HCEC 1CT (cell line): Measurements from ENCODE around the gene STEAP3.

Experiments used
- DNase-seq: peaks from one replicate; pipeline ENCODE4 v3.0.0-alpha.2; 2017

Gene STEAP3, protein sequence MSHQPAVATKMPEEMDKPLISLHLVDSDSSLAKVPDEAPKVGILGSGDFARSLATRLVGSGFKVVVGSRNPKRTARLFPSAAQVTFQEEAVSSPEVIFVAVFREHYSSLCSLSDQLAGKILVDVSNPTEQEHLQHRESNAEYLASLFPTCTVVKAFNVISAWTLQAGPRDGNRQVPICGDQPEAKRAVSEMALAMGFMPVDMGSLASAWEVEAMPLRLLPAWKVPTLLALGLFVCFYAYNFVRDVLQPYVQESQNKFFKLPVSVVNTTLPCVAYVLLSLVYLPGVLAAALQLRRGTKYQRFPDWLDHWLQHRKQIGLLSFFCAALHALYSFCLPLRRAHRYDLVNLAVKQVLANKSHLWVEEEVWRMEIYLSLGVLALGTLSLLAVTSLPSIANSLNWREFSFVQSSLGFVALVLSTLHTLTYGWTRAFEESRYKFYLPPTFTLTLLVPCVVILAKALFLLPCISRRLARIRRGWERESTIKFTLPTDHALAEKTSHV

DNA sequence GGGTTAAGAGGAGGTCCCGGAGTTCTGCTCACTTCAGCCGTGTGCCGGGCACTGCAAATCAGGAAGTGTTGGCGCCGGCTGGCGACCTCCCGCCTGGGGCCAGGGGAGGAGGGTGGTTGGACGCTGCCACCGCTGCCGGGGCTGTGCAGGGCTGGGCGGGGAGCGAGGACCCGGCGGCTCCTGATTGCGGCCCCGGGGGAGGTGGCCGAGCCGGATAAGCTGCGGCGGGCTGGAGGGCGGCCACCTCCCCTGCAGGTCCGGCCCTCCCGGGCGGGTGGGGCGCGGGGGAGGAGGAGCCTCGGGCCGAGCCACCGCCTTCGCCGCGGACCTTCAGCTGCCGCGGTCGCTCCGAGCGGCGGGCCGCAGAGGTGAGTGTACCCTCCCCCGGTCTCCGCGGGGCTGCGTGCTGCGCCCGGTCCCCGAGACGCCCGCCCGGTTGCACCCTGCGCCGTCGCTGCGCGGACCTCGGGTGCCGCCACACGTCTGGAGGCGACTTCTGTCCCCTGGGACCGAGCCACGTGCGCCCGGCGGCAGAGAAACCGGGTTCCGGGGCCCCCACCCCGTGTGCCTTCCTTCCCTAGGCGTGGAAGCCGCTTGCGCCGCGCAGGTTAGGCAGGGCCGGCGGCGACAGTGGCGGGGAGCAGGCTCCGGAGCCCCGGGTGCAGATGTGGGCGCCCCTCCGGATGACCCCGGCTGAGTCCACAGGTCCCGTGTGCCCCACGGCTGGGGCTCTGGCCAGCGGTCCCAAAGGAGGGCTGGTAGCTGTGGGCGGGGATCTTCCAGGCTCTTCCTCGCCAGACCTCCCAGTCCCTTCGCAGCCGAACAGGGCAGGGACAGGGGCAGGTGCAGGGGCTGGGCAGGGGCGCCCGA, at the start of gene STEAP3:
TSS of gene STEAP3 (plus strand) at position 314 of the 870 bp plus-strand sequence. CDS start 7,179 bp downstream, outside the sequence.
- peak; percentile 55 for DNase-seq

DNA sequence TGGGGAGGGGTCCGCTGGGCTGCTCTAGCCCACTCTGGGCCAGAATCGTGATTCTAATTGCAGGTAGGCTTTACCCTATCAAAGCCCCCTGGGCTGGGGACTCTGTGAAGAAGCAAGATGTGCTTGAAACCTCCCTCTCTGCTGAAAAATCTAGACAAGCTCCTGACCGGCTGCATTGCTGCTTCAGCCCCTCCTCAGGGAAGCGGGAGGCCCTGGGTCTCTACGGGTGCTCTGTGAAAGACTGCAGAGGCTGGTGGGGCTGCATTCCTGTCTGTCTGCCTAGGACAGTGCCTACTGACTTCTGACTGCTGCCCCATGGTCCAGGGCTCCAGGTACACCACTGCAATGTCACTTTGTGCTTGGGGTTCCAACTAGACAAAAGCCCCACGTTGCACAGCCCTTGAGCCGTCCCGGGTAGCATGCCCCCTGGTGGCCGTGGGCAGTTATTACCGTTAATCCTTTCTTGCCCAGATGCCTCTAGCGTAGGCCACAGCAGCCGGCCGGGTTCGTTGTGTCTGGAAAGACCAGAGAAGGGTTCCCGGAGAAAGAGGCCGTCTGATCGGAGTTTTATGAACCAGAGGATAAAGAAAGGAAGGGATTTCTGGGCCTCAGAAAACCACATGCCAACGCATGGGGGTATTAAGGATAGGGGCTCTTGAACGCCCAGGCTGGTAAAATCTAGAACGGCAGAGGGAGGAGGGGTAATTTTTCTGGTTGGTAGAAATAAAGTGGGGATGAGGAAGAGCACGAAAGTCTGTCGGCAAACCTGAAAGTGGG, 49.2 kb upstream of the STEAP3 start:
- DNase-seq = peak; percentile 18

DNA sequence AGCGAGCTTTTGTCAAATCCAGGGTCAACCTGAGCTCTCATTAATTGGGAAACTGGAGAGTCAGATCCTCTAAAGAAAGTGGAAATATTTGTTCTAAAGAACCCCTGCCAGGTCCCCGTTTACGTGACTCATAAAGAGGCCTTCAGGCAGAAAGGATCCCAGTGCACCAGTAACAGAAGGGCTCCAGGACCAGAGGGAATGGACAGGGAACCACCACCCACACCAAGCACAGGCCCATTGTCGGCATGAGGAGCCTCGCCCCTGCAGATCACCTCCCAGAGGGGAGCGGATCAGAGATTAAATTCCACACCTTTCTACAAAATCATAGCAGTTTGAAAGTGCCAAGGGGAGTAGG, 48.7 kb upstream of the STEAP3 start:
- no peak for DNase-seq

DNA sequence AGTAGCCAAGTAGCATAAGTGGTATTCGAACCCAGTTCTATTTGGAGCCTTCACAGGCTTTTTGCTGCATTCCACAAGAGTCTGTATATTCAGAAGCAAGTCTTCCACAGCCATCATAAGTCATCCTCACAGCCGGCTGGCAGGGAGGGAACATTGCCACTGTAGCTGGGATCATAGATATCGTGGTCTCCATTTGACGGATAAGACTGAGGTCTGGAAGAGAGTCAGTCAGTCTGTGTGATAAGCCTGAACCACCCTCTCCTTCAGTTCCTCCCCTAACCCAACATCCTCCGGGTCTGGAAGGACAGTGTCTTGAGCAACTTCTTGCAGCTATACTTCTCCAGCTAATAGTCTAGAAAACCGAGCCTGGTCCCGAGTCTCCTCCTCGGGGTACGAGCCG, 48.1 kb upstream of the STEAP3 start:
- no peak for DNase-seq

DNA sequence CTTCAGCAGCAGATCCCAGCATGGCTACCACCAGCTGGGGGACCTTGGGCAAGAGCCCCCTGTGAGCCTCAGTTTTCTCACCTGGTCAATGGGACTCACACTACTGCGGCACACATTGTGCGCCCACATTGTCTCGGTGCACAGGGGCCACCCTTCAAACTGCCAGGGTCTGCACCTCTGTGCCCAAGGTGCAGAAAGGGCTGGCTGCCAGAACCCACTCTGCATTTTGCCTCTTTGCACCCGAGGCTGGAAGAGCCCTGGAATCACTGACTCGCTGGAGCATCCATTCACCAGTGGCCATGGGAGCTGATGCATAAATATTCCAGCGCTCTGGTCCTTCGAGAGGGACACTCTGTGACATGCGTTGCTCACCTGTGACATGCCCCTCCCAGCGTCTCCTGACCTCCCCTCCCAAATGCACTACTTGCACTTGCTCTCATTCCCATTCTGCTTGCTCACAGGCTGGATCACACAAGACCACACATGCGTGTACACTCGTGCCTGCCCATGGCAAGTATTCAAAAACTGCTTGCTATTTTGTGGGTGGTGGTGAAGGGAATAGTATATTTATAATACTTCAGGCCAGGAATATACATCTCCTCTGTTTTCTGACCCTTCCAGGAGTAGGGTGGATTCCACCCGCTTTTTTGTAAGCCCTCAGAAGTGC, 46.3 kb upstream of the STEAP3 start:
- DNase-seq = no peak

DNA sequence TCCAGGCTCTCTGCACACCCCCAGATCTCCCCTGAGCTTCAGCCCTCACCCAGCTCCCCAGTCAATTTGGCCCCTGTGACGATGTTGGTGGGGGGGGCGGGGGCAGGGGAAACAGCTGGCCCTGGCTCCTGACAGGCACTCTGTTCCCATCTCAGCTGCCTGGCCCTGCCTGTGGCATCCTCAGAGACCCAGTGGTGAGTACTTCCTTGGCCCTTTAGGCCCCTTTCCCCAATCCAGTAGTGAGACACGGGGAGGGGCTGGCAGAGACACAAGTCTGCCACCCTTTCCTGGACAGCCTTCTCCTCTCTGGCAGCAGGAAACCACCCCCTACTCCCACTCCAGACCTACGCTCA, 45.8 kb upstream of the STEAP3 start:
- no peak for DNase-seq

DNA sequence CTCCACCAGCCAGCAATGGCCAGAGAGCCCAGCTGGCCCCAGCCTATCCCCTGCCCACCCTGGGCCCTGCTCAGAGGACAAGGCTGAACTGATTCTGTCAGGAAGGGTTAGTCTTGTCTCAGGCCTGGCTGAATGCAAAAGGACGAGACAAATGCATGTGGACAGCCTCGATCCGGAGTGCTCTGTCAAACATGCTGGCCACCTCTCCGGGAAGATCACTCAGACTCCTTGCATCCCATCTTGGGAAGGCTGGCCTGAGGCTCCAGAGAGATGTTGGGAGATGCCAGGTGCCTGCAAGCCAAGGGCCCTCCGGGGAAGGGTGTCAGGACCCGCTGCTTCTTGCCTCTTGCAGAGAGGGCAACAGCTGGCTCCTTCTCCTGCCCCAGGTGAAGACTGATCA, 44.9 kb upstream of the STEAP3 start:
- no peak for DNase-seq

DNA sequence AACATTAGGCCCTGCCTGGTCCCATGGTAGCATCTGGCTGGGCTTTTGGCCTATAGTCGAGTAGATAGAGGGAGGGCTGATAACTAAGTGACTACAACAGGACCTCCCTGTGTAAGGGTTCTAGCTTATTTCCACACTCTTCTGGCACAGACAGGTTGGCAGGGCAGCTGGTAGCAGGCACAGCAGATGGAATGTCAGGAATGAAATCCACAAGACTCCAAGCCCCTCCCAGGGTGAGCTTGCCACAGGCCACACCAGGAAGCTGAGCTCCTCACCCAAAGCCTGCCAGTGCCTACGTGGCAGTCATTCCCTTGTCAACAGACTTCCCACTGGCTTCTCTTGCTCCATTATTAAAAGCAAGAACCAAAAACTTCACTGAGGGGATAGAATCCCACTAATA, 44.4 kb upstream of the STEAP3 start:
- DNase-seq = no peak

DNA sequence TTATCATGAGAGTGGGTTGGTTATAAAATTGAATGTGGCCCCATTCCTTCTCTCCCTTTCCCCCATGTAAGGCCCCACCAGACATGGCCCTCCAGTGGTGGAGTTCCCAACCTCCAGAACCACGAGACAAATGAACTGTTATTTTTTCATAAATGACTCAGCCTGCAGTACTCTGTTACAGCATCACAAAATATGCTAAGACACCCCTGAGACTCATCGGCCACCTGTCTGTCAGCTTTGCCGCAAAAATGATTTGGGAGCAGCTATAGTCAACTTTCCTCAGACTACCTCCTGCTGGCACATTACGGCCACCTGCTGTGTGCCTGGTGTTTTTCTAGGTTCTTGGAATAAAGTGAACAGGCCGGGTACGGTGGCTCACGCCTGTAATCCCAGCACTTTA, 43.6 kb upstream of the STEAP3 start:
- peak; percentile 25 for DNase-seq

DNA sequence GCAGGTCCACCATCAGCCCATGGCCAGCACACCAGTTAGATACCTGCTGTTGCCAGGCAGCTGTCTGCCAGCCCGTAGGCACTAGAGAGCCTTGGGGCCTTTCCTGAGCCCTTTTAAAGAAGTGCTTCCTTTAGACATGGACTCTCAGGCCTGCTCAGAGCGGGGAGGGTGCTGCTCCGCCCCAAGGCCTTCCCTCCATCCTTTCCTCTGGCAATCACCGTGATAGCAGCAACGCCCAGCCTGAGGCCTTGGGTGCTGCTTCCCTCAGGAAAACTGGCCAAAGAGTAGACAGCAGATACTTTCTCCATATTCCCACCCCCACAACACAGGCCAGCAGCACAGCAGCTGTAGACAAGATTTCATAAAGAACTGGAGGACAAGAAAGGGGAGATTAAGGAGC, 42.7 kb upstream of the STEAP3 start:
- DNase-seq = no peak

DNA sequence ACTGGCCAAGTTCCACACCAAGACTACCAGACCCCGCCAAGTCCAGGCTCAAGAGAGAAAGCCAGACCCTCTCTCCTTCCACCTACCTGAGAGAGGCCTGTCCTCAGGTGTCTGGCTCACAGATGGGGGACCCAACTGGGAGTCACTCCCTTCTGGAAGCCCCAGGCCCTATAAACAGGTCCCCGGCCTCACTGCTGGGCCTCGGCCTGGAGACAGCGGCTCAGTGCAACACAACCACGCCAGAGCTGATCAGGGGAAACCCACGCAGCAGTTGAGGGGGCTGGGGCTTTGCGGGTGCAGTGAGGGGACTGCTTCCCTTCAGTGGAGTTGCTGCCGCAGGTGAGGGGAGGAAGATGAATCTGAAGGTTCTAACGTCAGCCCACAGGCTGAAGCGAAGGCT, 42.2 kb upstream of the STEAP3 start:
- no peak for DNase-seq

DNA sequence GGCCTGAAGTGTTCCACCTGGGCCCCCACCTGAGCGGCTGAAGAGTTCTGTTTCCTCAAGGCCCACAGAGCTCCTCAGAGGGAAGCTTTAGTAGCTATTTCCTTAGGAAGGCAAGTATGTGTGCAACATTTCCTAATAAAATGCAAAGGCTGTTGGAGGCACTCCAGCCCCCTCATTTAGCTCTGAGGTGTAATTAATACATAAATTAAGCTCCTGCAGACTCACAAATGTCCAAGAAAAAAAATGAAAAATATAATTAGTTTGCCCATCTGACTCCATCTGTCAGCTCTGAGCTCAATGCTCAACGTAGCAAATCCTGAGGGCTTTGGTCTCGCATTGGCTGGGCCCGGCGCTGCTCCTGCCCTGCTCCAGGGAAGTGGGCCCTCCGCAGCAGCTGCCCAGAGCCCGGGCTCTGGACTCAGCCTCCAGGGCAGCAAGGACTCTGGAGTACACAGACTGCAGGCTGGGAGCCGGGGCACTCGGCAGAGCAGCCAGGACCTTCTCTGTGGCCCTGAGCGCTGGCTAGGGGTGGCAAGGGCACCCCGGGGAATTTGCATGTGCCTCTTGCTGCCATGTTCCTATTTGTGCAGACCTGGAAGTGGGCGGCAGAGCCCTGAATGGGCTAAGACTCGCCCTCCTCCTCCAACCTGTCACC, 41.7 kb upstream of the STEAP3 start:
- no peak for DNase-seq

DNA sequence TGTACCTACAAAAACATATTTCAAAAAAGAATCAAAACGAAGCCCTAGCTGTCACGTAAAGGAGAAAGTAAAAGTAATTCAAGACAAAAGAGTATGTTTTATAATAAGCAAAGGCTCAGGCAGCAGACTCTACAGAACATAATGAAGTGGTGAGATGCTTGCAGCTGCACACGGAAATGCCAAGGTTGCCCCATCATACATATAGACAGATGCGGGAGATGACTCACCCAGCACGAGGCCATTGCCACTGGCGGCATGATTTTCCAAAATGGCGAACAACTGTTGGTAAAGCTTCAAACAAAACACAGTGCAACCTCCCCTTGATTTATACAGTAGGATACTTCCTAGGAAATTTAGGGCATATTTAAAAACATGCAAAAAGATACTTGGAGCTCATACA, 39.1 kb upstream of the STEAP3 start:
- no peak for DNase-seq

DNA sequence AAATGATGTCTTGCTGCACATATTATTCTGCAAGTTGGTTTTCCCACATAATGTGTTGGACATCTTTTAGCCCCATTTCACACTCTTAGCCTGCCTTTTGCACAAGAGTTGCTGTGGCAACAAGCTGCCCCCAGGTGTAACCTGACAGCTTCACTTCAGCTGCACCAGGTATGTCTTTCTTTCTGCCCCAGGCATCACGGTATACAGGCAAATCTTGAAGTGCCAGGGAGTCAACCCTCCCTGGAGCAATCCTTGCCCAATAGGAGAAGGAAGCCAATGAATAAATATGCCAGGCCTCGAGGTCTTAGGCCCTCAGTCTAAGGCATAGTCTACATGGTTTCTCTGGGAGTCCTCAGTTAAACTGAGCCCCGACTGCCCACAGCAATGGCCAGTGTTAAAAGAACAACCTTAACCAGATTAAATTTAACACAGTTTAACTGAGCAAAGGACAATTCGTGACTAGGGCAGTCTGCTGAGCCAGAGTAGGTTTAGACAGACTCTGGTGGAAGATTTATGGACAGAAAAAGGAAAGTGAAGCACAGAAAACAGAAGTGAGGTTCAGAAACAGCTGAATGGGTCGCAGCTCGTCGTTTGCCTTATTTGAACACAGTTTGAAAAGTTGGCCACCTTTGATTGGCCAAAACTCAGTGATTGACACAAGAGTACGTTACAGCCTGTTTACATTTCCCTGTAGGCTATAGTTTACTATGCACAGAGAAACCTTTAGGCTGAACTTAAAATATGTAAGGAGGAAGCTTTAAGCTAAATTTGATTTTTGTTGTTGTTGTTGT, 33.1 kb upstream of the STEAP3 start:
- no peak for DNase-seq

DNA sequence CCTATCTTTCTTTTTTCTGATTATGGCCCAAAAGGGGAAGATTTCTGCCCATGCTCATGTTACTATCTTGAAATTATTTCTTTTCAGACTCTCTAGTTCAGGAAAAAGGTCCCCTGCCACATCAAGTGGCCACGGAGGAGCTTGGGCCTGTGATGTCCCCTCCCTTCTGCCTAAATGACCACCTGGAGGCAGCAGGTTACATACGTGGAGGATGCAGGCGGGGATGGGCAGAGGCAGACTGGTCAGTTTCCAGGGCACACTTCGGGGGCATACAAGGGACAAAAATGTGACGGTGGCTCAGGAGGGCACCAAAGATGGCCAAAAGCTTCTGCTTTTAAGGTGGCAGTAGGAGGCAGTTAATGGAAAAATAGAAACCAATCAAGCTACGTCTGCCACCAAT, 30.7 kb upstream of the STEAP3 start:
- no peak for DNase-seq

DNA sequence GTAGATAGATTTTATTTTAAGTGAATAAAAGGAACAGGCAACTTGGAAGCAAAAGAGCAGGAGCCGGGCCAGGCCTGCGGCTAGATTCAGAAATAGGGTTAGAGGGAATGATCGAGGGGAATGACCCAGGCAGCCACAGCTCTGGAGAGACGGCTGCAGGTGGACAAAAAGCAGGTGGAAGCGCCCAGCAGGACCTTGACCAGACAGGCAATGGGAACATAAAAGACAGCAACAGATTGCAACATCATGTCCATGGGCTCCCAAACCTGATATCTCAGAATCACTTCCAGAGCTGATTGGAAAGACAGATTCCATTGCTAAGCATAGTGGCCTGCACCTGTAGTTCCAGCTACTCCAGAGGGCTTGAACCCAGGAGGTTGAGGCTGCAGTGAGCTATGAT, 28.6 kb upstream of the STEAP3 start:
- DNase-seq = no peak

DNA sequence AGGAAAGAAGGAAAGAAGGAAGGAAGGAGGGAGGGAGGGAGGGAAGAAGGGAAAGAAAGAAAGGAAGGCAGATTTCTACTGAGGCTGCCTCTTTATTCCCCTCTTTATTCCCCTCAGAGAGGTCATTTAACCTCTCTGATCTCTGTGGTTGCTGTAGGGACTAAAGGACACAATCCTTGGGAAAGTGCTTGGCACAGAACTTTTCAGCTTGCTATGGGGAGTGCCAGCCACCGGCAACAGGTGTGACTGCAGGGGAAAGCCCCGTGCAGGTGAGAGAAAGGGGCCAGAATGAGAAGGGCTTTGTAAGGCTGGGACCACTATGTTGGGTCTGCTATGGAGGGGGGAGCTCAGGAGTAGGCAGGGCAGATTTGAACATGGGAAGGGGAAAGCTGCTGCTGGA, 27.7 kb upstream of the STEAP3 start:
- DNase-seq = no peak

DNA sequence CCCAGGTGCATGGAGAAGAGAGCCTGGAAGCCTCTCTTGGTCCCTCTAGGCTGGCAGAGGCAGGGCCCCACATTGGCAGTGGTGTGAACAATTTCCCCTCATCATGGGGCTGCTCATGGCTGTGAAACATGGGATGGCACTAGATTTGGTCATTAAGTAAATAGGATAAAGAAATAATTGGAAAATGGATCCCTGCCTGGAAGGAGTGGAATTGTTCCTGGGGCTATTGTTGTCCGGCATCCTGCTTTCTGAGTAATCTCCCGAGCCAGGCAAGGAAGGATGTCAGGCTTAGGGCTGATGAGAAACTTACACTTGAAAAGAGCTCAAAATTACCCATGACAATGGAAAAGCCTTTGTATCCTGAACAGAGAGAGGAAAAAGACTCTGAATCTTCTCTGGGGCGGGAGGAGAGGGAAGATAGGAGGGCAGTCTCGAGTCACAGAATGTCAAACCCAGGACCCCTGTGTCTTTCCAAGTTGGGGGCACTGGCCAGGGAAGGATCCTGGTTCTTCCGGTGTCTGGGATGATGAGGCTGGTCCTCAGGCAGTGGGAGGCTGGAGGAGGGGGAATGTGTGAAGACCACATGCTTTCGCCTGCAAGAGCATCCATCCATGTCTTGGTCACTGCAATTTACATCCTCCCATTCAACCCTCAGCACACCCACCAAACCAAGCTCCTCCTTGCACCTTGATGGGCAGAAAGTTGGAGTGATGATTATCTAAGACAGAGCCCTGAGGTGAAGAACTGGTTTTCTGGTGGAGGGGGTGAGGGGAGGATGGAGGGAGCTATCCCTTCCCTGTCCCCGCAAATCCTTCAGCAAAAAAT, 27.1 kb upstream of the STEAP3 start:
- no peak for DNase-seq

DNA sequence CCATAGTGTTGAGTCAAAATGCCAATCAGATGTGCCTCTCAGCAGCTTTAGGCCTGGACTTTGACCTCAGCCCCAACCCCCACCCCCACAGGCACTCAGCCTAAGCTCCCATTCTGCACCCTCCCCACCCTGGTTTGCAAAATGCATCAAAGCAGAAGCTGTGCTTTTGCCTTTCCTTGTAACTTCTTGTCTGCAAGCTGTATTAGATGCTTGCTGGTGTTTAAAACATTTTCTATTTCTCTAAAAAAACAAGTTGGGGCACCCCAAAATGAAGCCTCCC, 26.6 kb upstream of the STEAP3 start:
- DNase-seq = no peak

DNA sequence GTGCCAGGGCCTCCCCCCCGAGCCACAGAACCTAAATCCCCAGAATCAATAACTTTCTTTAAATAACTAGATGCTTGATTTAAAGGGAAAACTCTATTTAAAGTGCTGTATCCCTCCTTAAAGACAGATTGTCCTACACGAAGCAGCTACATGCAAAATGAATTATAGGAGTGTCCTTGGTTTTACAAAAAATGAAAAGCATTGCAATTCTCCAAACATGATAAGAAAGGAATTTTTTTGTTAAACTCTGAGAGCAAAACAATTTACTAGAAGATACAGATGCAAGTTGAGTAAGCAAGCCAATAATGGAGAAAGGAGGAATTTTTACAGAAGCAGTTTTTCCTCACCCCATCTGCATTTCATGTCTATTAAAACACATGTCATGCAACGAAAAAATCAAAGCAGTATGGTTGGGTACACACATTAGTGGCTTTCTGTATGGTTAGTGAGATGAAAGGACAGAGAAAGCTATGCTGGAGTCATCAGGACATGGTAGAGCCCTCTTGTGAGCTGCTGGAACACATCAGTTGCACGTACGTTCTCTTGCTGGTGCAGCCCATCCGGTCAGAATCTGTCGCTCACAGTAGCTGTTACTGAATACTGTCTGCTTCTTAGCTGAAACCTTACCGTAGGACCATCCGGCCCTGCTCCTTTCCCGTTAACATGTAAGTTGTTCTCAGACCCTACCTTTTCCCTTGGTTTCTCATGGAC, 25.9 kb upstream of the STEAP3 start:
- DNase-seq = no peak
